Lower leg skin (tissue), 3 donors: Measurements from ENCODE around the gene HEBP1.

Source experiments
- CTCF ChIP-seq, 3 donors: fragments of 450-650 bp; IDR thresholded peaks; one replicate each; pipeline ENCODE4 v1.5.1; 2016; ENCODE audit warnings: antibody characterized with exemption in 3 of 3, mild to moderate bottlenecking in 3 of 3, moderate library complexity in 2 of 3
- POLR2A ChIP-seq, 2 donors: fragments of 450-650 bp; IDR thresholded peaks; one replicate each; pipeline ENCODE4 v1.6.1; 2016 to 2017; ENCODE audit warnings: antibody characterized with exemption in 2 of 2, mild to moderate bottlenecking in 1 of 2, moderate library complexity in 1 of 2

GRCh38 chr12:13038491-13039161, 38.6 kb upstream of the HEBP1 start:
- TF ChIP-seq POLR2A (IDR thresholded peaks at IDR 0.05) (no peak), CTCF (IDR thresholded peaks at IDR 0.05) (no peak)
